Subcutaneous abdominal adipose tissue (tissue), 5 donors: ENCODE measurements around the gene OR8B8.
"Not testable (repeated sequence)": the region's sequence is repeated elsewhere in the genome, so short reads cannot be mapped to it uniquely, and the experiment has no call there.

Source experiments
- H3K27ac ChIP-seq: one replicate; pipeline ENCODE4 v1.7.0; 2013; ENCODE audit warnings: low read depth, mild to moderate bottlenecking, inconsistent platforms, low read length, moderate library complexity
- H3K27me3 ChIP-seq, 5 donors: one replicate each; pipeline ENCODE4 v1.7.0; 2013; ENCODE audit warnings: low read length in 5 of 5, inconsistent platforms in 1 of 5; ENCODE audit not compliant: control insufficient read depth in 5 of 5, insufficient read depth in 4 of 5
- H3K36me3 ChIP-seq, 5 donors: one replicate each; pipeline ENCODE4 v1.7.0; 2013; ENCODE audit warnings: low read length in 5 of 5; ENCODE audit not compliant: control insufficient read depth in 5 of 5, insufficient read depth in 5 of 5
- H3K4me1 ChIP-seq, 5 donors: one replicate each; pipeline ENCODE4 v1.7.0; 2013; ENCODE audit warnings: low read length in 5 of 5, mild to moderate bottlenecking in 3 of 5, moderate library complexity in 1 of 5; ENCODE audit not compliant: control insufficient read depth in 5 of 5, insufficient read depth in 5 of 5
- H3K4me3 ChIP-seq, 5 donors: one replicate each; pipeline ENCODE4 v1.7.0; 2013; ENCODE audit warnings: low read length in 5 of 5, low read depth in 1 of 5
- H3K9ac ChIP-seq, 5 donors: one replicate each; pipeline ENCODE4 v1.7.0; 2013; ENCODE audit warnings: low read length in 5 of 5, mild to moderate bottlenecking in 4 of 5, moderate library complexity in 3 of 5
- H3K9me3 ChIP-seq, 5 donors: one replicate each; pipeline ENCODE4 v1.7.0; 2013; ENCODE audit warnings: low read length in 5 of 5; ENCODE audit not compliant: control insufficient read depth in 5 of 5
- donor health status: healthy.
- donor health status: healthy.
- donor health status: healthy.
- donor health status: healthy.
- donor health status: healthy.

Gene OR8B8

GRCh38 chr11:124409906-124410305 lies 35.6 kb downstream of the OR8B8 start:
- Histone ChIP-seq H3K4me1 (peaks cover 0 to 8% (median 0%) of the 10 kb centered on the region in 5 donors), H3K27me3 (peaks cover 0 to 6% (median 4%) of the 10 kb centered on the region in 5 donors), H3K36me3 (no peaks in the 10 kb centered on the region), H3K4me3 (no peak overlapping the region), H3K9me3 (no peaks in the 10 kb centered on the region), H3K27ac (no peak overlapping the region), H3K9ac (no peak overlapping the region)

GRCh38 chr11:124405581-124405980 lies 39.9 kb downstream of the OR8B8 start:
- no peak overlapping the region for H3K9ac ChIP-seq
- no peaks in the 10 kb centered on the region for H3K9me3 ChIP-seq
- no peaks in the 10 kb centered on the region for H3K36me3 ChIP-seq
- no peak overlapping the region for H3K4me3 ChIP-seq
- H3K27me3 ChIP-seq, result peaks cover 0 to 3% (median 0%) of the 10 kb centered on the region in 5 donors
- peaks cover 0 to 8% (median 0%) of the 10 kb centered on the region in 5 donors for H3K4me1 ChIP-seq
- no peak overlapping the region for H3K27ac ChIP-seq

GRCh38 chr11:124403186-124403585 lies 42.3 kb downstream of the OR8B8 start:
- not testable (repeated sequence) for H3K4me1 ChIP-seq, H3K27ac ChIP-seq, H3K4me3 ChIP-seq, H3K9ac ChIP-seq, H3K27me3 ChIP-seq, H3K9me3 ChIP-seq, H3K36me3 ChIP-seq

- Histone ChIP-seq H3K4me1 (peaks cover 0 to 8% (median 0%) of the 10 kb centered on the region in 5 donors), H3K9ac (no peak overlapping the region), H3K9me3 (no peaks in the 10 kb centered on the region), H3K27me3 (no peaks in the 10 kb centered on the region), H3K4me3 (no peak overlapping the region), H3K36me3 (no peaks in the 10 kb centered on the region), H3K27ac (no peak overlapping the region)
Measured at GRCh38 chr11:124402326-124402922, 43.1 kb downstream of the OR8B8 start.

- H3K9me3 ChIP-seq, result no peaks in the 10 kb centered on the region
- H3K27ac ChIP-seq, result no peak within 1 kb of the TSS
- no peak within 1 kb of the TSS for H3K4me3 ChIP-seq
- H3K36me3 ChIP-seq, result no peaks in the 10 kb centered on the region
- no peak within 1 kb of the TSS for H3K9ac ChIP-seq
- H3K27me3 ChIP-seq, result no peaks in the 10 kb centered on the region
- no peaks in the 10 kb centered on the region for H3K4me1 ChIP-seq
Measured at GRCh38 chr11:124398924-124399323, 46.6 kb downstream of the OR8B8 start, which contains the start of gene OR8B3. TSS of gene OR8B3 (minus strand) at chr11:124399024. CDS start at chr11:124397351, 1,673 bp downstream.

GRCh38 chr11:124396847-124397246 lies 48.6 kb downstream of the OR8B8 start:
- H3K27ac ChIP-seq, H3K4me3 ChIP-seq, H3K4me1 ChIP-seq, H3K36me3 ChIP-seq, H3K27me3 ChIP-seq, H3K9me3 ChIP-seq, H3K9ac ChIP-seq: not testable (repeated sequence)

GRCh38 chr11:124394408-124394807 lies 51.1 kb downstream of the OR8B8 start:
- H3K27ac ChIP-seq, result no peak overlapping the region
- no peaks in the 10 kb centered on the region for H3K9me3 ChIP-seq

More at GRCh38 chr11:124394408-124394807, 51.1 kb downstream of the OR8B8 start:
- Histone ChIP-seq H3K4me1 (no peaks in the 10 kb centered on the region), H3K9ac (no peak overlapping the region), H3K4me3 (no peak overlapping the region), H3K27me3 (no peaks in the 10 kb centered on the region), H3K36me3 (no peaks in the 10 kb centered on the region)
